Neural cell (in vitro differentiated cells): Measurements from ENCODE around the gene OR52N1. TPM values are rescaled to one million over a fixed set of nuclear protein-coding genes. Genes with fewer than 3 reads are reported as not detected.

Experiments used
- H2AFZ ChIP-seq: fragments of 200-600, 300-800 bp; sonication (generic), shearing (Covaris generic); 2 replicates; pipeline ENCODE4 v1.6.0; 2014; ENCODE audit warnings: low read depth, mild to moderate bottlenecking, antibody characterized with exemption, low read length, moderate library complexity
- H3F3A ChIP-seq: fragments of 200-600 bp; shearing (Covaris generic); 2 replicates; pipeline ENCODE4 v1.6.1; 2016; ENCODE audit warnings: mild to moderate bottlenecking, moderate library complexity, mixed read lengths, antibody characterized with exemption, low read length; ENCODE audit not compliant: insufficient read depth, poor library complexity, severe bottlenecking
- H3K27ac ChIP-seq: fragments of 200-600, 300-800 bp; sonication (generic), shearing (Covaris generic); 2 replicates; pipeline ENCODE4 v1.5.1; 2014; ENCODE audit warnings: mild to moderate bottlenecking, low read length, moderate library complexity
- H3K27me3 ChIP-seq: fragments of 300-800, 200-600 bp; sonication (generic), shearing (Covaris generic); 2 replicates; pipeline ENCODE4 v1.6.0; 2014; ENCODE audit warnings: mild to moderate bottlenecking, low read depth, low read length, moderate library complexity; ENCODE audit not compliant: insufficient read depth
- H3K36me3 ChIP-seq: fragments of 300-800, 200-600 bp; sonication (generic), shearing (Covaris generic); 2 replicates; pipeline ENCODE4 v1.5.1; 2014; ENCODE audit warnings: mild to moderate bottlenecking, antibody characterized with exemption, low read length, moderate library complexity; ENCODE audit not compliant: insufficient read depth
- H3K4me2 ChIP-seq: fragments of 300-800, 200-600 bp; sonication (generic), shearing (Covaris generic); 2 replicates; pipeline ENCODE4 v1.6.0; 2014; ENCODE audit warnings: mild to moderate bottlenecking, low read length
- H3K4me3 ChIP-seq: fragments of 300-800, 200-600 bp; sonication (generic), shearing (Covaris generic); 2 replicates; pipeline ENCODE4 v1.5.1; 2014; ENCODE audit warnings: mild to moderate bottlenecking, low read length, moderate library complexity
- H3K79me2 ChIP-seq: fragments of 200-600 bp; shearing (Covaris generic); replicated peaks from 2 replicates; pipeline ENCODE4 v1.6.0; 2014; ENCODE audit warnings: mild to moderate bottlenecking, low read length, moderate library complexity; ENCODE audit not compliant: insufficient read depth
- H3K9ac ChIP-seq: fragments of 300-800, 200-600 bp; sonication (generic), shearing (Covaris generic); 2 replicates; pipeline ENCODE4 v1.6.1; 2016; ENCODE audit warnings: mild to moderate bottlenecking, low read length, mixed read lengths
- H3K9me2 ChIP-seq: fragments of 200-600 bp; shearing (Covaris generic); 2 replicates; pipeline ENCODE4 v1.6.1; 2016; ENCODE audit warnings: mild to moderate bottlenecking, low read length, mixed read lengths; ENCODE audit not compliant: insufficient read depth
- H3K9me3 ChIP-seq: fragments of 200-600, 300-800 bp; sonication (generic), shearing (Covaris generic); 2 replicates; pipeline ENCODE4 v1.6.1; 2016; ENCODE audit warnings: mild to moderate bottlenecking, mixed run types, low read length, moderate library complexity, mixed read lengths
- H4K20me1 ChIP-seq: fragments of 200-600 bp; shearing (Covaris generic); 2 replicates; pipeline ENCODE4 v1.6.1; 2016; ENCODE audit warnings: mild to moderate bottlenecking, mixed run types; ENCODE audit not compliant: insufficient read depth
- CTCF ChIP-seq: fragments of 450-650 bp; IDR thresholded peaks from 2 replicates; pipeline ENCODE4 v1.5.1; 2014; ENCODE audit warnings: antibody characterized with exemption, mild to moderate bottlenecking, moderate library complexity; ENCODE audit not compliant: poor library complexity, severe bottlenecking
- EP300 ChIP-seq: fragments of 450-650 bp; conservative IDR thresholded peaks from 2 replicates; pipeline ENCODE4 v1.6.1; 2014; ENCODE audit warnings: antibody characterized with exemption, mild to moderate bottlenecking, moderate library complexity; ENCODE audit not compliant: poor library complexity, severe bottlenecking
- EZH2 ChIP-seq: fragments of 200-600, 300-800 bp; shearing (Covaris generic), sonication (generic); IDR thresholded peaks from 2 replicates; pipeline ENCODE4 v1.6.1; 2014; ENCODE audit warnings: antibody characterized with exemption, low read length, borderline replicate concordance, mild to moderate bottlenecking; ENCODE audit not compliant: insufficient read depth, poor library complexity, severe bottlenecking
- MXI1 ChIP-seq: fragments of 450-650 bp; conservative IDR thresholded peaks from 2 replicates; pipeline ENCODE4 v1.6.1; 2014; ENCODE audit warnings: antibody characterized with exemption, mild to moderate bottlenecking; ENCODE audit not compliant: poor library complexity, severe bottlenecking
- POLR2AphosphoS5 ChIP-seq: IDR thresholded peaks from 2 replicates; pipeline ENCODE4 v1.6.1; 2012
- RAD21 ChIP-seq: fragments of 450-650 bp; conservative IDR thresholded peaks from 2 replicates; pipeline ENCODE4 v1.6.1; 2014; ENCODE audit warnings: antibody characterized with exemption, mild to moderate bottlenecking, moderate library complexity
- SMC3 ChIP-seq: fragments of 450-650 bp; conservative IDR thresholded peaks from 2 replicates; pipeline ENCODE4 v1.6.1; 2014; ENCODE audit warnings: antibody characterized with exemption, mild to moderate bottlenecking, moderate library complexity; ENCODE audit not compliant: poor library complexity
- TAF1 ChIP-seq: IDR thresholded peaks from 2 replicates; pipeline ENCODE4 v1.6.1; 2012; ENCODE audit warnings: low read depth
- polyA plus RNA-seq: library from polyadenylated mRNA; depleted of rRNA; stranded (reverse); fragments of >200 nt; gene quantifications from 2 replicates; pipeline ENCODE4 v1.2.3, GENCODE V29; 2014
- TF ChIP-seq, protein P1 (sequence below): IDR thresholded peaks from 2 replicates; pipeline ENCODE4 v1.6.1; 2012; ENCODE audit warnings: borderline replicate concordance

OR52N1 gene
- polyA plus RNA-seq, 1 donor from 2014 or later, result not detected

DNA sequence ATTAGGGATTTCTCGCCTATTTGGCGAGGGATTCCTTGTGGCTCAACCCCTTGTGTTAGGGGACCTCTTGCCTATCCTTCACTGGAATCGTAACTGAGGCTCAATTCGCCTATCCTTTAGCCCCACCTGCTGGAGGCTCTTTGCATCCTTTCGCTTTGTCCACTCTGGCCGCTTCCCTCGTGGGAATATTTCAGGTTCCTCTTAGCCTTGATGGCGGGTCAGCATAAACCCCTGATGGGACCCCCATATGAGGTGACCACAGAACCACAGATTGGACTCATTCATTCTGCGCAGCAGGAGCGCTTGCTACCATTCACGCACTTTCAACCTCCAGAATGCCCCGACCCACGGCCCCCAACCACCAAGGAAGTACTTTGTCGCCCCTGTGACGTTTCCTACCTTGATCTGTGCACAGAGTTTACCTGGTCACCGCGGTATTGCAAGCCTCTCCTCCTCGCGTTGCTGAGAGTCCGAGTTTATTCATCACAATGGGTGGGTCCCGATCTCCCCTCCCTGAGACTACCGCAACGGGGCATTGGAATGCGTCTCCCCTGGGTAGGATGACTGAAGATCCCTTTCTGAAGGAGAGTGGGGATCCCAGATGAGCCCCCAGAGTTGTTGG is 17.5 kb upstream of the OR52N1 start, which contains the start of gene OR52N2:
Gene OR52N2, plus strand, starts transcription at position 425 of the 622 bp plus-strand sequence. CDS start 11,412 bp downstream, outside the sequence.
- H3K4me3 ChIP-seq, result peak within 1 kb of the TSS; percentile 61
- H3K79me2 ChIP-seq, result no peaks in the 10 kb centered on the region
- no peak within 1 kb of the TSS for H3K27ac ChIP-seq
- no peaks in the 10 kb centered on the region for H3K9me2 ChIP-seq
- no peaks in the 10 kb centered on the region for H4K20me1 ChIP-seq
- peak within 1 kb of the TSS; percentile 36 for H3K4me2 ChIP-seq
- TF ChIP-seq EP300, result no peak
- TF ChIP-seq, protein P1, sequence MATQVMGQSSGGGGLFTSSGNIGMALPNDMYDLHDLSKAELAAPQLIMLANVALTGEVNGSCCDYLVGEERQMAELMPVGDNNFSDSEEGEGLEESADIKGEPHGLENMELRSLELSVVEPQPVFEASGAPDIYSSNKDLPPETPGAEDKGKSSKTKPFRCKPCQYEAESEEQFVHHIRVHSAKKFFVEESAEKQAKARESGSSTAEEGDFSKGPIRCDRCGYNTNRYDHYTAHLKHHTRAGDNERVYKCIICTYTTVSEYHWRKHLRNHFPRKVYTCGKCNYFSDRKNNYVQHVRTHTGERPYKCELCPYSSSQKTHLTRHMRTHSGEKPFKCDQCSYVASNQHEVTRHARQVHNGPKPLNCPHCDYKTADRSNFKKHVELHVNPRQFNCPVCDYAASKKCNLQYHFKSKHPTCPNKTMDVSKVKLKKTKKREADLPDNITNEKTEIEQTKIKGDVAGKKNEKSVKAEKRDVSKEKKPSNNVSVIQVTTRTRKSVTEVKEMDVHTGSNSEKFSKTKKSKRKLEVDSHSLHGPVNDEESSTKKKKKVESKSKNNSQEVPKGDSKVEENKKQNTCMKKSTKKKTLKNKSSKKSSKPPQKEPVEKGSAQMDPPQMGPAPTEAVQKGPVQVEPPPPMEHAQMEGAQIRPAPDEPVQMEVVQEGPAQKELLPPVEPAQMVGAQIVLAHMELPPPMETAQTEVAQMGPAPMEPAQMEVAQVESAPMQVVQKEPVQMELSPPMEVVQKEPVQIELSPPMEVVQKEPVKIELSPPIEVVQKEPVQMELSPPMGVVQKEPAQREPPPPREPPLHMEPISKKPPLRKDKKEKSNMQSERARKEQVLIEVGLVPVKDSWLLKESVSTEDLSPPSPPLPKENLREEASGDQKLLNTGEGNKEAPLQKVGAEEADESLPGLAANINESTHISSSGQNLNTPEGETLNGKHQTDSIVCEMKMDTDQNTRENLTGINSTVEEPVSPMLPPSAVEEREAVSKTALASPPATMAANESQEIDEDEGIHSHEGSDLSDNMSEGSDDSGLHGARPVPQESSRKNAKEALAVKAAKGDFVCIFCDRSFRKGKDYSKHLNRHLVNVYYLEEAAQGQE, result no peak
- TF ChIP-seq SMC3, result peak; percentile 86
- no peak for TF ChIP-seq POLR2AphosphoS5
- no peak for TF ChIP-seq EZH2
- peak; percentile 88 for TF ChIP-seq RAD21
- TF ChIP-seq MXI1, result no peak
- TF ChIP-seq TAF1, result no peak
- peak; percentile 86 for TF ChIP-seq CTCF
- peak within 1 kb of the TSS; percentile 22 for H3K9ac ChIP-seq
- no peaks in the 10 kb centered on the region for H3F3A ChIP-seq
- no peaks in the 10 kb centered on the region for H3K36me3 ChIP-seq
- H3K27me3 ChIP-seq, result no peaks in the 10 kb centered on the region
- H3K9me3 ChIP-seq, result no peaks in the 10 kb centered on the region
- peak within 1 kb of the TSS; percentile 29 for H2AFZ ChIP-seq

GRCh38 chr11:5807580-5807979 is 16.5 kb upstream of the OR52N1 start:
- TF ChIP-seq SMC3 (no peak), EP300 (no peak), CTCF (no peak), MXI1 (no peak), TAF1 (no peak), POLR2AphosphoS5 (no peak), RAD21 (no peak), EZH2 (no peak)
- TF ChIP-seq, protein P1, result no peak
- H3K27me3 ChIP-seq, result no peaks in the 10 kb centered on the region
- no peak overlapping the region for H3K4me3 ChIP-seq
- H3K9me3 ChIP-seq, result no peaks in the 10 kb centered on the region
- H3K36me3 ChIP-seq, result no peaks in the 10 kb centered on the region
- no peaks in the 10 kb centered on the region for H3K79me2 ChIP-seq
- H3K9ac ChIP-seq, result no peak overlapping the region
- H3F3A ChIP-seq, result no peaks in the 10 kb centered on the region
- H2AFZ ChIP-seq, result no peak overlapping the region
- no peak overlapping the region for H3K27ac ChIP-seq
- no peak overlapping the region for H3K4me2 ChIP-seq
- H4K20me1 ChIP-seq, result no peaks in the 10 kb centered on the region
- H3K9me2 ChIP-seq, result no peaks in the 10 kb centered on the region
